ENCODE results near the gene ADCY1.

- TF ChIP-seq CTCF (IDR thresholded peaks at IDR 0.05; ENCODE audit: low read depth, low read length) (no peak), EZH2phosphoT487 (IDR thresholded peaks at IDR 0.05; ENCODE audit: low read depth) (no peak)
Observed at GRCh38 chr7:45591101-45591906, 17.1 kb downstream of the ADCY1 start.

Measured in OCI-LY3 (cell line).